CD4-positive, CD25-positive, alpha-beta regulatory T cell (primary cell): Measurements from ENCODE around the gene DNAH2. TPM values are rescaled to one million over a fixed set of nuclear protein-coding genes. Genes with fewer than 3 reads are reported as not detected.

ENCODE experiments used
- ATAC-seq, 2 donors: fragments of 150-1000 bp; cut with Tn5 transposase; one replicate each; pipeline ENCODE4 v1.10.0; 2021; ENCODE audit warnings: low read depth in 2 of 2, moderate number of reproducible peaks in 2 of 2, moderate library complexity in 1 of 2
- DNase-seq, 3 donors: peaks; one replicate each; pipeline versions ENCODE4 v3.0.0 to v3.0.0-alpha.2; 2012 to 2022; ENCODE audit warnings: mixed read lengths in 1 of 3
- H3K27ac ChIP-seq: one replicate; pipeline ENCODE4 v1.7.0; 2013; ENCODE audit warnings: mild to moderate bottlenecking, low read length; ENCODE audit not compliant: insufficient read depth, poor library complexity, severe bottlenecking
- H3K27me3 ChIP-seq: one replicate; pipeline ENCODE4 v1.7.0; 2013; ENCODE audit warnings: low read length; ENCODE audit not compliant: control insufficient read depth, insufficient read depth
- H3K36me3 ChIP-seq: one replicate; pipeline ENCODE4 v1.7.0; 2013; ENCODE audit warnings: mild to moderate bottlenecking, low read length, moderate library complexity; ENCODE audit not compliant: control insufficient read depth, insufficient read depth
- H3K4me1 ChIP-seq: 2 replicates; pipeline ENCODE4 v1.7.0; 2013; ENCODE audit warnings: mild to moderate bottlenecking, low read length; ENCODE audit not compliant: insufficient read depth, control insufficient read depth, poor library complexity, severe bottlenecking
- H3K4me3 ChIP-seq: one replicate; pipeline ENCODE4 v1.7.0; 2013; ENCODE audit warnings: low read depth, mild to moderate bottlenecking, low read length, moderate library complexity
- H3K9me3 ChIP-seq, 2 experiments: 1 replicate in 1 of 2; 2 replicates in 1 of 2; pipeline ENCODE4 v1.7.0; 2013; ENCODE audit warnings: low read length in 2 of 2, mild to moderate bottlenecking in 1 of 2, moderate library complexity in 1 of 2; ENCODE audit not compliant: control insufficient read depth in 2 of 2
- H3K27ac Mint-ChIP-seq, 3 donors: one replicate each; pipeline ENCODE4 v1.8.0; 2020 to 2022; ENCODE audit warnings: mild to moderate bottlenecking in 3 of 3, mixed read lengths in 3 of 3, moderate library complexity in 2 of 3
- H3K27me3 Mint-ChIP-seq: one replicate; pipeline ENCODE4 v1.8.0; 2022; ENCODE audit warnings: mild to moderate bottlenecking, mixed read lengths
- H3K36me3 Mint-ChIP-seq: one replicate; pipeline ENCODE4 v1.8.0; 2020; ENCODE audit warnings: mixed read lengths
- H3K4me1 Mint-ChIP-seq, 4 donors: one replicate each; pipeline ENCODE4 v1.8.0; 2020 to 2022; ENCODE audit warnings: mixed read lengths in 4 of 4, mild to moderate bottlenecking in 1 of 4
- H3K4me3 Mint-ChIP-seq, 4 donors: one replicate each; pipeline ENCODE4 v1.8.0; 2020 to 2022; ENCODE audit warnings: mild to moderate bottlenecking in 4 of 4, mixed read lengths in 4 of 4, moderate library complexity in 3 of 4
- H3K9me3 Mint-ChIP-seq, 7 donors: one replicate each; pipeline ENCODE4 v1.8.0; 2020 to 2022; ENCODE audit warnings: mixed read lengths in 7 of 7, mild to moderate bottlenecking in 3 of 7, moderate library complexity in 2 of 7
- polyA plus RNA-seq, 4 donors: library from polyadenylated mRNA; unstranded; fragments of 300-500 nt; fragmentation: Illumina TruSeq; gene quantifications; one replicate each; pipeline ENCODE4 v1.2.3, GENCODE V29; 2021
- total RNA-seq: library from RNA; stranded (reverse); gene quantifications from one replicate; pipeline ENCODE4 v1.2.3, GENCODE V29; 2022

The DNAH2 gene
- total and polyA plus RNA-seq, 5 donors from 2014 or later: not detected

- H3K4me3 ChIP-seq: no peak overlapping the region
- no peaks in the 10 kb centered on the region for H3K9me3 ChIP-seq
- Mint-ChIP-seq H3K4me1 (peaks cover 0 to 24% (median 8%) of the 10 kb centered on the region in 4 donors), H3K9me3 (peaks cover 0 to 5% (median 0%) of the 10 kb centered on the region in 7 donors), H3K4me3 (no peak overlapping the region), H3K27ac (peak overlapping the region in 2 of 3 donors; percentile 11 to 13), H3K27me3 (peaks cover 61% of the 10 kb centered on the region), H3K36me3 (peaks cover 5% of the 10 kb centered on the region)
- peaks cover 17% of the 10 kb centered on the region for H3K27me3 ChIP-seq
- H3K27ac ChIP-seq: no peak overlapping the region
- ATAC-seq (no peak), DNase-seq (no peak)
- no peaks in the 10 kb centered on the region for H3K4me1 ChIP-seq
- no peaks in the 10 kb centered on the region for H3K36me3 ChIP-seq
Measured at GRCh38 chr17:7711051-7711755, 6.3 kb upstream of the DNAH2 start.

- H3K27ac Mint-ChIP-seq: no peak overlapping the region
- peaks cover 0 to 5% (median 0%) of the 10 kb centered on the region in 7 donors for H3K9me3 Mint-ChIP-seq
- Histone ChIP-seq H3K4me1 (peaks cover 7% of the 10 kb centered on the region), H3K4me3 (no peak overlapping the region), H3K27ac (no peak overlapping the region), H3K36me3 (no peaks in the 10 kb centered on the region), H3K27me3 (peaks cover 20% of the 10 kb centered on the region), H3K9me3 (no peaks in the 10 kb centered on the region)
- H3K4me1 Mint-ChIP-seq: peaks cover 0 to 26% (median 6%) of the 10 kb centered on the region in 4 donors
- peaks cover 5% of the 10 kb centered on the region for H3K36me3 Mint-ChIP-seq
- H3K4me3 Mint-ChIP-seq: peak overlapping the region in 1 of 4 donors; percentile 43
- peak in 1 of 3 donors; percentile 26 for DNase-seq
- ATAC-seq: peak in 1 of 2 donors; percentile 38
- peaks cover 61% of the 10 kb centered on the region for H3K27me3 Mint-ChIP-seq
Measured at GRCh38 chr17:7712111-7712771, 5.3 kb upstream of the DNAH2 start.

DNA sequence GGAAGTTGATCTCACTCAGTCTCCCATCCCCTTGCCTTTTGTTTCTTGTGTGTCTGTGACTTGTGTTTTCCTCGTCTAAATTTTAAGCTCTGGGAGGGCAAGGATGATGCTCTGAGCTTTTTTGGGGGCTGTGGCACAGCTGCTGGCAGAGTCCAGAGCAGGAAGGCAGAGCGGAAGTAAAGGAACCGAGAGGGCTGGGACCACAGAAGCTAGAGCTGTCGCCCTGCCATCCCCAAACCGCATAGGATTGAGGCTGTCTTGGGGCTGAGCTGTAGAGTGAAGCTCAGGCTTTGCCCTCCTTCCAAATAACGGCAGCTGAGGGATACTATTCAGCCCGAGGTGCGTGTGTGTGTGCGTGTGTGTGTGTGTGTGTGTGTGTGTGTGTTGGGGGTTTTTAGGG, 3.8 kb upstream of the DNAH2 start:
- peaks cover 0 to 3% (median 0%) of the 10 kb centered on the region in 7 donors for H3K9me3 Mint-ChIP-seq
- no peak overlapping the region for H3K27ac ChIP-seq
- DNase-seq (no peak), ATAC-seq (no peak)
- peaks cover 72% of the 10 kb centered on the region for H3K27me3 Mint-ChIP-seq
- H3K4me3 ChIP-seq: no peak overlapping the region
- H3K4me1 Mint-ChIP-seq: peaks cover 0 to 34% (median 12%) of the 10 kb centered on the region in 4 donors
- H3K27ac Mint-ChIP-seq: no peak overlapping the region
- H3K4me3 Mint-ChIP-seq: no peak overlapping the region
- no peaks in the 10 kb centered on the region for H3K9me3 ChIP-seq
- H3K36me3 Mint-ChIP-seq: peaks cover 5% of the 10 kb centered on the region
- H3K36me3 ChIP-seq: no peaks in the 10 kb centered on the region
- peaks cover 15% of the 10 kb centered on the region for H3K4me1 ChIP-seq
- H3K27me3 ChIP-seq: peaks cover 29% of the 10 kb centered on the region

- Histone ChIP-seq H3K27me3 (peaks cover 29% of the 10 kb centered on the region), H3K36me3 (no peaks in the 10 kb centered on the region), H3K4me3 (no peak overlapping the region), H3K4me1 (peaks cover 15% of the 10 kb centered on the region), H3K27ac (no peak overlapping the region), H3K9me3 (no peaks in the 10 kb centered on the region)
- H3K4me3 Mint-ChIP-seq: no peak overlapping the region
- peaks cover 5% of the 10 kb centered on the region for H3K36me3 Mint-ChIP-seq
- no peak for ATAC-seq
- peaks cover 77% of the 10 kb centered on the region for H3K27me3 Mint-ChIP-seq
- H3K9me3 Mint-ChIP-seq: peaks cover 0 to 3% (median 0%) of the 10 kb centered on the region in 7 donors
- no peak overlapping the region for H3K27ac Mint-ChIP-seq
- H3K4me1 Mint-ChIP-seq: peaks cover 0 to 34% (median 11%) of the 10 kb centered on the region in 4 donors
- no peak for DNase-seq
Measured at GRCh38 chr17:7714721-7715594, 2.6 kb upstream of the DNAH2 start.

DNA sequence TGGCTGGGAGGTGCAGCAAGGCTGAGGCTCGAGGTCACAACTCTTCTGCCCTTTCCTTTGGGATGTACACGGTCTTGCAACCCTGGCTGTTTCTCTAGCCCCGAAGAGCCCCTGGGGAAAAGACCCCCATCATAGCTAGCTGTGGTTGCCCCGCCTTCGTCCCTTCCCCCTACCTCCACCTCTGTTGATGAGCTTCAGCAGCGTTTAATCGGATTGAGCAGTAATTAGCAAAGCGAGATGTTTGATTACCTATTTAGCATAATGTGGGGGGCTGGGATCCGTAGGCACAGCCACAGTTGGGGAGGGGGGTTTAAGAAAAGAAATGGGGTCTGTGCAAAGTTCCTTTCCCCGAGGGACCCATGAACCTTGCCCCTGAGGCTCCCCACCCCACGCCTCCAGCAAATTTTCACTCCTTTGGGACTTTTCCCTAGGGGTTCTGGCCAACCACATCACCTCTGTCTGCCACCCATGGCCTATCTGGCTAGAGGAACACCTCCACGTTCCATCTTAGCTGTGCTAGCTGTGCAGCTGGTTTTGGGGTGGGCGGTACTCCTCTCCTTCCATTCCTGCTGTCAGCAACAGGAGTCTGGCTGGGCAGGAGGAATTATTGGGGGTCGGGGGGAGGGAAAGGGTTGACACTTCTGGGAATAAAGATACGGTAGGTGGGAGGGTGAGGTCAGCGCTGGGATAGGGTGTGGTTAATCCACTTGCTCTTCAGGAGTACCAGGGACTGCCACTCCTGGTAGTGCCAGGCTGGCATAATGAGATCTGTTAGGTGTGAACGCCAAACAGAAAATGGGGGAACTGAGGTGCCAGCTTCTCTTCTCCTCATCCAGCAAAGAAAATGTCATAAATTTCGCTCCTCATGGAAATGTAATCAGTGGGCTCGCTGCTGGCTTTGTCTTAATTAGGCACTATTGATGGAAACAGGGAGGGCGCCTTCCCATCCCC, 1.3 kb upstream of the DNAH2 start:
- Mint-ChIP-seq H3K9me3 (peaks cover 0 to 3% (median 0%) of the 10 kb centered on the region in 7 donors), H3K36me3 (no peaks in the 10 kb centered on the region), H3K27me3 (peaks cover 77% of the 10 kb centered on the region), H3K4me3 (peak overlapping the region in 1 of 4 donors; percentile 19), H3K4me1 (peaks cover 0 to 25% (median 8%) of the 10 kb centered on the region in 4 donors), H3K27ac (no peak overlapping the region)
- no peaks in the 10 kb centered on the region for H3K36me3 ChIP-seq
- no peaks in the 10 kb centered on the region for H3K9me3 ChIP-seq
- H3K27me3 ChIP-seq: peaks cover 33% of the 10 kb centered on the region
- ATAC-seq: no peak
- no peak for DNase-seq
- H3K4me3 ChIP-seq: no peak overlapping the region
- H3K27ac ChIP-seq: no peak overlapping the region
- H3K4me1 ChIP-seq: peaks cover 15% of the 10 kb centered on the region

- Mint-ChIP-seq H3K36me3 (no peaks in the 10 kb centered on the region), H3K27me3 (peaks cover 78% of the 10 kb centered on the region), H3K4me3 (peak overlapping the region in 2 of 4 donors; percentile 15 to 50), H3K9me3 (peaks cover 0 to 5% (median 0%) of the 10 kb centered on the region in 7 donors), H3K4me1 (peaks cover 0 to 21% (median 8%) of the 10 kb centered on the region in 4 donors), H3K27ac (no peak overlapping the region)
- DNase-seq (peak in 1 of 3 donors; percentile 72), ATAC-seq (peak; percentile 25 to 67)
- H3K4me1 ChIP-seq: peaks cover 15% of the 10 kb centered on the region
- no peak overlapping the region for H3K4me3 ChIP-seq
- no peak overlapping the region for H3K27ac ChIP-seq
- H3K36me3 ChIP-seq: no peaks in the 10 kb centered on the region
- no peaks in the 10 kb centered on the region for H3K9me3 ChIP-seq
- H3K27me3 ChIP-seq: peaks cover 33% of the 10 kb centered on the region
Measured at GRCh38 chr17:7717756-7718350, 309 bp downstream of the DNAH2 start.
